T47D (cell line): ENCODE results near the gene SLC25A48.

Source experiments
- DNase-seq, 2 experiments: peaks; one replicate each; pipeline versions ENCODE4 v3.0.0 to v3.0.0-alpha.2; 2011 to 2012; ENCODE audit warnings: low read depth in 1 of 2, low spot score in 1 of 2
- JUND ChIP-seq: IDR thresholded peaks from 2 replicates; pipeline ENCODE4 v1.6.1; 2012; ENCODE audit warnings: low read depth
- in situ Hi-C: cut with HindIII; loops from 2 replicates; pipeline ENCODE4 v1.10.0; 2016; ENCODE audit warnings: low sequenced_read_pairs, low pct_unique_long_range_greater_than_20kb

Gene SLC25A48

GRCh38 chr5:135895474-135896006 is 61.1 kb downstream of the SLC25A48 start, which contains the start of gene IL9:
TSS of gene IL9 (minus strand) at chr5:135895841. CDS start at chr5:135895816, 25 bp downstream.
- DNase-seq: no peak
- in situ Hi-C loops: no loop called here
- TF ChIP-seq JUND: no peak

DNA sequence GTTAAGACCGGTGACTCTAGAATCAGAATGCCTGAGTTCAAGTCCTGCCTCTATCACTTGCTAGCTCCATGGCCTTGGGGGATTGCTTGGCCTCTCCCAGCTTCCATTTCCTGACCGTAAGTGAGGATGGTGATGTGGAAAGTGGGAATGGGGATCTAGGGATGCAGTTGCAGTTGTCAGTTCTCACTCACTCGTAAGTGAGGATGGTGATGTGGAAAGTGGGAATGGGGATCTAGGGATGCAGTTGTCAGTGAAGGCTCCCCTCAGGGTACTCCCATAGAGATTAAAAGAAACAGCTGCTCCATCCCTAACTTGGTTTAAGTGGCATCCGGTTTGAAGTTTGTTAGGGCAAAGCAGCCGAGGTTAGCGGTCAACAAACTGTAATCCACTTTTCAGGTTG is 64.2 kb downstream of the SLC25A48 start:
- no peak for DNase-seq
- no peak for TF ChIP-seq JUND
- in situ Hi-C loops: no loop called here

- in situ Hi-C loops: no loop called here
- DNase-seq: no peak
- no peak for TF ChIP-seq JUND
Observed at GRCh38 chr5:135900276-135900675, 65.8 kb downstream of the SLC25A48 start.

- in situ Hi-C loops: no loop called here
- DNase-seq: no peak
- no peak for TF ChIP-seq JUND
Observed at GRCh38 chr5:135901633-135902032, 67.2 kb downstream of the SLC25A48 start.

DNA sequence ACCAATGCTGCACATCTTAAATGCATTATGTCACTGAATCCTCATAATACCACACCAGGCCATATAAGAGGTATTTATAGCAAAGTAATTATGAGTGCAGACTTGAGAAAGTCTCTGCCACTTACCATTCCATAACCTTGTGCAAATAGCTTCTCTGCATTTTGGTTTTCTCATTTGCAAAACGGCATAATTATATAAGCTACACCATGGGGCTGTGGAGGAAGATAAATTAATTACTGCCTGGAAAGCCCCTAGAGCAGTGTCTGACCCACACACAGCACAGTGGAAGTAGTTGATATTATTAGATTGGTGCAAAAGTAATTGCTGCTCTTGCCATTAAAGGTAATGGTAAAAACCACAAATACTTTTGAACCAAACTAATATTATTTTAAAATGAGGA is 70.7 kb downstream of the SLC25A48 start:
- TF ChIP-seq JUND: no peak
- DNase-seq: no peak
- in situ Hi-C loops: no loop called here

DNA sequence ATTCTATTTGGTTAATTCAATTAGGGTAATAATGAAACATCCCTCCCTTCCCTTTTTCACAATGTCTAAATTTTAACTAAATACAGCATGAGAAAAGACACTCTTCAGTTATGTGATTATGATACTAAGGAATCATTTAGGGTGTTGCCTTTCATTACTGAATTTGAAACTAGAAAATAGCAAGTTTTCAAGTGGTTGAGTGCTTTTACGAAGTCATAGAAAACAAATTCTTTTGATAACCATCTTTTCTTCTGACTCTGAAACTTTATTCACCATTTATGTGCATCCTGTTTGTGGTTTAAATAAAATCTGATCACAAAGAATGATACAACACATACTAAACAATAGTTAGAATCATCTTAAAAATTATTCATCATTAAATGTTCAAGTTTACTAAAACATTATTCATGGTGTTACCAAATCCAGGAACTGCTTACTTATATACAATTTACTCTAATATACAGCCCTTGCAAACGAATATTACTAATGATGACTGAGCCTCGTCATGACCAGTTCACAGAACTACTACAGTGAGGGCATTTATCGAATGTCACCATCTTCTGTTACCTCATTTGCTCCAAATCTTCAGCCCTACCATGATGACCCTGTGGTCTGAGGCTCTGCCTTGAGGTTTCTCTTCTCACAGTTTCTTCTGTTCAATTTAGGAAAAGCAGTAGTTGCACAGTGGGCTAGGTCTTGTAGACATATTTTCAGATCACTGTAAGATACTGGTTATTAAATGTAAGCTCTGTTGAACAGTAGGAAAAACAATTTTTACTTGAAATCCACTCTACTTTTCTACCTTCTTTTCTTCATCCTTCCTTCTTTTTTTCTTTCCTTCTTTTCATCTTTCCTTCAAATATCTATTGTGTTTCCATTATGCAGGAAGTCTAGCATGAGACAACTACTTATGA is 79.5 kb downstream of the SLC25A48 start:
- no peak for DNase-seq
- in situ Hi-C loops: no loop called here
- TF ChIP-seq JUND: no peak

- DNase-seq: no peak
- no peak for TF ChIP-seq JUND
- in situ Hi-C loops: no loop called here
Observed at GRCh38 chr5:135915466-135916001, 81.1 kb downstream of the SLC25A48 start.

- in situ Hi-C loops: no loop called here
- no peak for DNase-seq
Observed at GRCh38 chr5:135916638-135917263, 82.3 kb downstream of the SLC25A48 start.

DNA sequence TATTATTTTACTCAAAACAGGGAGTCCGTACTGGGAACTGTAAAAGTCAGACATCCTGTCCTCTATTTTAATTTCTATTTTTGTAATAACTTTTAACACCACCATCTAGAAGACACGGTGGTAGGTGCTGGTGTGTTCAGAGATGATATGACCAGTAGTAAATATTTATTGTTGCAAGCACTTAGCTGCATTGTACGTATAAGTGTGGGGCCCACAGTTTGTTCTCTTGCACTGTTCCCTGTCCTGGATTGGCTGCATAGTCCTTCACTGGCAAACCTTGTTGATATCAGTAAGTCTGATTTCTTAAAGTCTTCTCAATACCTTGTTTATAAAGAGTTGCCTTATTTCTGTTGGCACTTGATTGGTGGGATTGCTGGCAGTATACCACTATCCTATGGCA is 85.7 kb downstream of the SLC25A48 start:
- no peak for DNase-seq
- no peak for TF ChIP-seq JUND
- in situ Hi-C loops: no loop called here

More at GRCh38 chr5:135916638-135917263, 82.3 kb downstream of the SLC25A48 start:
- no peak for TF ChIP-seq JUND

DNA sequence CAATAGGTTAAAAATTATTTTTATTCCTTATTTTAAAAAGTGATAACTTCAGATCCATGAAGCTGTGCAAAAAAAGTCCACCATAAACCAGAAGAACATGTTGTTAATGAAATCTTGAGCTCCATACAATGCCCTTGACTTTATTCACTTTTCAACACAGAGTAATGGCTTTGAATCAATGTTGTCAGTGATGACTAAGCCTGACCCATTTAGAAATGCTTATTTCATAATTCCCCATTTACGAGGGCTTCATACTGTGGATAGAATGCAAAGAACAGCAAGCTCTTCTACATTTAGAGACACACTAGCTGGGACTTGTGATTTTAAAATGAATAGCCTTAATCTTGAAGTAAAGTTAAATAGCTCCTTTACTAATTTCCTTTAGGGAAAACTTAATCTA is 86.9 kb downstream of the SLC25A48 start:
- DNase-seq: no peak
- in situ Hi-C loops: no loop called here
- TF ChIP-seq JUND: no peak

DNA sequence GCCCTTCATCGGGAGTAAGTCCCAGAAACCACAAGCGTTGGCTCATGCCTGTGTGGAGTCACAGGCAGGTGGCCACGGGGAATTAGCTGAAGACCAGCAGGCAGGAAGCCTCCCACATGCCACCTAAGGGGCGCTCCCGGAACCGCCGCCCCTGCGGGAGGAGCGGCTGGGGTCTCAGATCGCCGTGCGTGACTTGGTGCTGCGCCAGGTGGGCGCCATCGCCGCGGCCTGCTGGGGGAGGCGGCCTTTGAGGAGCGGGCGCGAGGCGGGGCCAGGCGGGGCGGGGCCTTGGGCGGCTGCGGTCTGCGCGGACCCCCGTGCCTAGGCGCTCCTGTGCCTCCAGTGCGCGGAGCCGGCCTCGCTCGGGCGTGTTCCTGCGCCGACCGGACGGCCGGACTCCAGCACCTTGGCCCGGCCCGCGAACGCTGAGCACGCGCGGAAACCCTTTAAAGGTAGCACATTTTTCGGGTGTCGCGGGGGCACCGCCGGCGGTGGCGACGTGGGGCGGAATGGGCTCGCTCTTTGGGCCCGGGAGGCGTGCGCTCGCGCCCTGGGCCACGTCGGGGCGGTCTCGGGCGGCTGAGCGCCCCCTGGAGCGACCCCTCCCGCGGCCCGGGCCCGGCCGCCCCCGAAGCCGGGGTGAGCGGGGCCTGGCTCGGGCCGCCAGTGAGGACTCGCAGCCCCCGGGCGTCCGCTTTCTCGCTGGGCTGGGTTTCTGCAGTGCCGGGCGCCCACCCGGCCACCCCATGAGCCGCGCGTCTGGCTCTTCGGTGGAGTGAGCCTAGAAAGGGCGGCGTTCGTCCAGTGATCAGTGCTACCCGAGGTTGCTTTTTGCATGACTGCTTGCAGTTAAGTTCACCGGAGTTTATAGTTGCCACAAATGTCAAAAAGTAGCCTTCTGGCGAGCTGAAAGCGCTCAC is 95.8 kb downstream of the SLC25A48 start:
- TF ChIP-seq JUND: no peak
- in situ Hi-C loops: no loop called here
- DNase-seq: no peak

GRCh38 chr5:135930949-135931295 is 96.5 kb downstream of the SLC25A48 start:
- in situ Hi-C loops: no loop called here
- DNase-seq: no peak
- no peak for TF ChIP-seq JUND
